Measurements from ENCODE around the gene NINJ1. TPM values are rescaled to one million over a fixed set of nuclear protein-coding genes. Genes with fewer than 3 reads are reported as not detected.

Gene NINJ1
- total and polyA plus RNA-seq, 2 of the 13 experiments (the other 11 are each of a cell fraction or from before 2014, with no cell fraction given) = 81.2 to 92.1 TPM

DNA sequence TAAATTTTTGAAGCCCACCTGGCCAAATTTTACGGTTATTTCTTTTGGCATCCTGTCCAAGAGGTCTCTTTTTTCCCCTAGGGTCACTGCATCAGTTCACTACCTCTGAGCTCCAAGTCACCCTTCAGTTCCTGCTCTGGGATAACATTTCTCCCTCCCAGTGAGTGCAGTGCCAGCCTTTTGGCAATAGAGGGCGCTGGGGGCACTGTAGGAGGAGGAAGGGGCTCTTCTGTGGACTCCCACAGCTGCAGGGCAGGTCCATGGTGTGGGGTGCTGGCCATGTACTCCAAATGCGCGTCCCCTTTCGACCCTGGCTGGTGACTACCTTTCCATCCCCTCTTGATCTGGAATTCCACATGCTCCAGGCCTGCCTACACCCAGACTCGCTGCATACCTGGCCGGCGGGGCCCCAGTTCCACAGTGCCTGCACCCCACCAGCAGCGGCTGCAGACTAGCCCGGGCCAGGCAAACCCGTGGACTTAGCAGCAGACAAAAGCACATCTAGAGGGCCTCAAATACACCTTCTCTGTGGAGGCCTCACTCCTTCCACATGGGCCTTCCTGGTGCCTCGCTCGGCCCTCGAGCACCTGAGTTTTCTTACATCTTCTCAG, 20.3 kb upstream of the NINJ1 start (continued):
- TF ChIP-seq ZNF687 (CRISPR knock-in tag; IDR thresholded peaks at IDR 0.05) (peak; percentile 33; the same call in 1 of the 2 replicates), BCL3 (CRISPR knock-in tag; IDR thresholded peaks at IDR 0.05) (no peak), ZNF563 (CRISPR knock-in tag; IDR thresholded peaks at IDR 0.05) (0 out of 2 replicates have a peak, but pooled peaks have one; percentile 20), XRCC5 (optimal IDR thresholded peaks at IDR 0.05; ENCODE audit: low read length) (peak; percentile 62), HNRNPLL (IDR thresholded peaks at IDR 0.05; ENCODE audit: low read depth, low read length, poor library complexity, severe bottlenecking) (no peak), RAD21 (CRISPR knock-in tag; IDR thresholded peaks at IDR 0.05) (peak; percentile 33; the same call in 1 of the 2 replicates), NR2F6 (IDR thresholded peaks at IDR 0.05) (no peak), NR2F6 (CRISPR knock-in tag; IDR thresholded peaks at IDR 0.05) (peak; percentile 46; the same call in 1 of the 2 replicates), CENPX (CRISPR knock-in tag; IDR thresholded peaks at IDR 0.05) (no peak), RELA (CRISPR knock-in tag; IDR thresholded peaks at IDR 0.05) (no peak)
- TF ChIP-seq, protein P1, sequence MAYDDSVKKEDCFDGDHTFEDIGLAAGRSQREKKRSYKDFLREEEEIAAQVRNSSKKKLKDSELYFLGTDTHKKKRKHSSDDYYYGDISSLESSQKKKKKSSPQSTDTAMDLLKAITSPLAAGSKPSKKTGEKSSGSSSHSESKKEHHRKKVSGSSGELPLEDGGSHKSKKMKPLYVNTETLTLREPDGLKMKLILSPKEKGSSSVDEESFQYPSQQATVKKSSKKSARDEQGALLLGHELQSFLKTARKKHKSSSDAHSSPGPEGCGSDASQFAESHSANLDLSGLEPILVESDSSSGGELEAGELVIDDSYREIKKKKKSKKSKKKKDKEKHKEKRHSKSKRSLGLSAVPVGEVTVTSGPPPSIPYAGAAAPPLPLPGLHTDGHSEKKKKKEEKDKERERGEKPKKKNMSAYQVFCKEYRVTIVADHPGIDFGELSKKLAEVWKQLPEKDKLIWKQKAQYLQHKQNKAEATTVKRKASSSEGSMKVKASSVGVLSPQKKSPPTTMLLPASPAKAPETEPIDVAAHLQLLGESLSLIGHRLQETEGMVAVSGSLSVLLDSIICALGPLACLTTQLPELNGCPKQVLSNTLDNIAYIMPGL (CRISPR knock-in tag; IDR thresholded peaks at IDR 0.05; ENCODE audit: borderline replicate concordance in 1 of 2, low read depth in 1 of 2) = peak in 1 of 2 experiments; percentile 33; a peak in 1 of 4 replicates
